H9 (cell line): ENCODE results near the gene ZNF491. TPM values are rescaled to one million over a fixed set of nuclear protein-coding genes. Genes with fewer than 3 reads are reported as not detected.

Source experiments
- DNase-seq: peaks from one replicate; pipeline ENCODE4 v3.0.0-alpha.2; 2017
- H2AFZ ChIP-seq: one replicate; pipeline ENCODE4 v1.6.1; 2013; ENCODE audit warnings: mild to moderate bottlenecking, low read length, control low read depth, moderate library complexity
- H2AK5ac ChIP-seq: 2 replicates; pipeline ENCODE4 v1.6.1; 2013; ENCODE audit warnings: low read length, control low read depth, mixed read lengths; ENCODE audit not compliant: insufficient read length
- H2BK120ac ChIP-seq: one replicate; pipeline ENCODE4 v1.6.1; 2013; ENCODE audit warnings: low read depth, mild to moderate bottlenecking, low read length, control low read depth, inconsistent platforms; ENCODE audit not compliant: poor library complexity, severe bottlenecking
- H2BK12ac ChIP-seq: 2 replicates; pipeline ENCODE4 v1.6.1; 2013; ENCODE audit warnings: low read length, control low read depth, mixed read lengths, low read depth; ENCODE audit not compliant: insufficient read length
- H2BK15ac ChIP-seq: 2 replicates; pipeline ENCODE4 v1.6.1; 2013; ENCODE audit warnings: low read depth, low read length, control low read depth
- H2BK20ac ChIP-seq: one replicate; pipeline ENCODE4 v1.6.1; 2013; ENCODE audit warnings: low read depth, mild to moderate bottlenecking, low read length, control low read depth, inconsistent platforms; ENCODE audit not compliant: poor library complexity, severe bottlenecking
- H2BK5ac ChIP-seq: 2 replicates; pipeline ENCODE4 v1.6.1; 2013; ENCODE audit warnings: low read length, control low read depth, mixed read lengths; ENCODE audit not compliant: insufficient read length
- H3K14ac ChIP-seq: 2 replicates; pipeline ENCODE4 v1.6.1; 2013; ENCODE audit warnings: low read length, control low read depth; ENCODE audit not compliant: insufficient read depth
- H3K18ac ChIP-seq: 2 replicates; pipeline ENCODE4 v1.6.1; 2013; ENCODE audit warnings: low read depth, mild to moderate bottlenecking, mixed read lengths, low read length, control low read depth; ENCODE audit not compliant: insufficient read length
- H3K23ac ChIP-seq: 2 replicates; pipeline ENCODE4 v1.6.1; 2013; ENCODE audit warnings: low read length, control low read depth, mixed read lengths, low read depth; ENCODE audit not compliant: insufficient read length
- H3K23me2 ChIP-seq: 2 replicates; pipeline ENCODE4 v1.6.1; 2013; ENCODE audit warnings: low read depth, mild to moderate bottlenecking, mixed read lengths, low read length, control low read depth; ENCODE audit not compliant: insufficient read length, poor library complexity, severe bottlenecking
- H3K27ac ChIP-seq: 2 replicates; pipeline ENCODE4 v1.5.1; 2013; ENCODE audit warnings: low read length, control low read depth, mixed read lengths, low read depth; ENCODE audit not compliant: insufficient read length
- H3K27me3 ChIP-seq: 2 replicates; pipeline ENCODE4 v1.6.1; 2013; ENCODE audit warnings: low read length, control low read depth, inconsistent platforms; ENCODE audit not compliant: insufficient read depth
- H3K4ac ChIP-seq: 2 replicates; pipeline ENCODE4 v1.6.1; 2013; ENCODE audit warnings: low read depth, mild to moderate bottlenecking, control low read depth, inconsistent platforms, low read length, moderate library complexity
- H3K4me1 ChIP-seq: 2 replicates; pipeline ENCODE4 v1.6.1; 2013; ENCODE audit warnings: low read length, control low read depth, inconsistent platforms; ENCODE audit not compliant: insufficient read depth
- H3K4me2 ChIP-seq: 2 replicates; pipeline ENCODE4 v1.6.1; 2013; ENCODE audit warnings: low read length, control low read depth, mixed read lengths; ENCODE audit not compliant: insufficient read length, insufficient read depth
- H3K56ac ChIP-seq: 2 replicates; pipeline ENCODE4 v1.6.1; 2013; ENCODE audit warnings: low read depth, mild to moderate bottlenecking, mixed read lengths, low read length, control low read depth; ENCODE audit not compliant: insufficient read length
- H3K79me1 ChIP-seq: 2 replicates; pipeline ENCODE4 v1.6.1; 2013; ENCODE audit warnings: low read depth, mild to moderate bottlenecking, moderate library complexity, low read length, control low read depth, inconsistent platforms; ENCODE audit not compliant: insufficient read depth, poor library complexity, severe bottlenecking
- H3K79me2 ChIP-seq: 2 replicates; pipeline ENCODE4 v1.6.1; 2013; ENCODE audit warnings: low read length, control low read depth, inconsistent platforms; ENCODE audit not compliant: insufficient read depth
- H3K9ac ChIP-seq: 2 replicates; pipeline ENCODE4 v1.6.1; 2013; ENCODE audit warnings: low read length, control low read depth, mixed read lengths; ENCODE audit not compliant: insufficient read length; ENCODE audit errors: extremely low read depth
- H3K9me3 ChIP-seq: one replicate; pipeline ENCODE4 v1.6.1; 2013; ENCODE audit warnings: low read depth, low read length, inconsistent platforms; ENCODE audit not compliant: control insufficient read depth
- H3T11ph ChIP-seq: one replicate; pipeline ENCODE4 v1.6.1; 2013; ENCODE audit warnings: mild to moderate bottlenecking, low read length, control low read depth, inconsistent platforms
- H4K20me1 ChIP-seq: one replicate; pipeline ENCODE4 v1.6.1; 2013; ENCODE audit not compliant: control insufficient read depth, insufficient read length, insufficient read depth
- H4K5ac ChIP-seq: 2 replicates; pipeline ENCODE4 v1.6.1; 2013; ENCODE audit warnings: low read depth, mild to moderate bottlenecking, mixed read lengths, low read length, control low read depth; ENCODE audit not compliant: insufficient read length
- H4K8ac ChIP-seq: replicated peaks from 2 replicates; pipeline ENCODE4 v1.6.1; 2013; ENCODE audit warnings: low read length, control low read depth, mixed read lengths, low read depth; ENCODE audit not compliant: insufficient read length
- H4K91ac ChIP-seq: 2 replicates; pipeline ENCODE4 v1.6.1; 2013; ENCODE audit warnings: low read depth, mild to moderate bottlenecking, moderate library complexity, mixed read lengths, low read length, control low read depth; ENCODE audit not compliant: insufficient read length
- H3K27ac Mint-ChIP-seq, 3 experiments: 2 replicates in 2 of 3; 3 replicates in 1 of 3; pipeline ENCODE4 v1.8.0; 2020 to 2021; ENCODE audit warnings: mixed read lengths in 3 of 3, mild to moderate bottlenecking in 1 of 3, moderate library complexity in 1 of 3
- H3K27me3 Mint-ChIP-seq: 2 replicates; pipeline ENCODE4 v1.8.0; 2021; ENCODE audit warnings: low read depth, mild to moderate bottlenecking, moderate library complexity, mixed read lengths
- H3K36me3 Mint-ChIP-seq, 3 experiments: 2 replicates in 2 of 3; 3 replicates in 1 of 3; pipeline ENCODE4 v1.8.0; 2020 to 2021; ENCODE audit warnings: low read depth in 3 of 3, mixed read lengths in 3 of 3; ENCODE audit not compliant: insufficient read depth in 1 of 3
- H3K4me1 Mint-ChIP-seq, 2 experiments: 2 replicates each; pipeline ENCODE4 v1.8.0; 2020; ENCODE audit warnings: mixed read lengths in 2 of 2
- H3K4me3 Mint-ChIP-seq, 2 experiments: 2 replicates in 1 of 2; 3 replicates in 1 of 2; pipeline ENCODE4 v1.8.0; 2020 to 2021; ENCODE audit warnings: mild to moderate bottlenecking in 2 of 2, mixed read lengths in 2 of 2, moderate library complexity in 1 of 2
- H3K9me3 Mint-ChIP-seq, 2 experiments: 2 replicates in 1 of 2; 3 replicates in 1 of 2; pipeline ENCODE4 v1.8.0; 2020; ENCODE audit warnings: mild to moderate bottlenecking in 2 of 2, mixed read lengths in 2 of 2, moderate library complexity in 1 of 2
- CTCF ChIP-seq: fragments of 200-600 bp; sonication (generic); conservative IDR thresholded peaks from 3 replicates; pipeline ENCODE4 v1.8.0; 2021; ENCODE audit warnings: antibody characterized with exemption, mild to moderate bottlenecking
- WGBS: extraction: QIAGEN DNeasy Blood & Tissue Kit; methylation state at CpG from one replicate; pipeline ENCODE4 v1.1.7; 2013; ENCODE audit warnings: missing lambda C conversion rate, low lambda C conversion rate, mixed read lengths; ENCODE audit not compliant: insufficient read length; ENCODE audit errors: extremely low coverage; 5-methylcytosine and 5-hydroxymethylcytosine counted together
- total RNA-seq: library from RNA; stranded (reverse); gene quantifications from 2 replicates; pipeline ENCODE4 v1.2.1, GENCODE V29; 2021

The ZNF491 gene
- total RNA-seq, 1 experiment from 2014 or later, result 0.77 TPM

GRCh38 chr19:11756965-11757364 lies 41.4 kb upstream of the ZNF491 start:
- peaks cover 0 to 4% (median 0%) of the 10 kb centered on the region in 3 experiments; a peak in 1 of 7 replicates for H3K36me3 Mint-ChIP-seq
- no peak overlapping the region for H2BK12ac ChIP-seq
- H3K9me3 ChIP-seq, result peaks cover 11% of the 10 kb centered on the region
- no peak overlapping the region for H3T11ph ChIP-seq
- WGBS, result no CpG with 5 or more reads among the region's 1 CpG
- no peak overlapping the region for H4K91ac ChIP-seq
- H3K4ac ChIP-seq, result no peak overlapping the region
- no peak overlapping the region for H2BK15ac ChIP-seq
- H3K23me2 ChIP-seq, result no peaks in the 10 kb centered on the region
- no peak overlapping the region for H3K56ac ChIP-seq
- no peak overlapping the region for H2BK20ac ChIP-seq
- H3K14ac ChIP-seq, result no peak overlapping the region
- H2AFZ ChIP-seq, result no peak overlapping the region
- no peak overlapping the region for H3K4me3 Mint-ChIP-seq
- no peak overlapping the region for H4K5ac ChIP-seq
- no peak overlapping the region for H3K27ac Mint-ChIP-seq
- H3K9ac ChIP-seq, result no peak overlapping the region
- no peak overlapping the region for H2BK5ac ChIP-seq
- no peak overlapping the region for H3K18ac ChIP-seq
- no peak overlapping the region for H2AK5ac ChIP-seq
- no peaks in the 10 kb centered on the region for H4K20me1 ChIP-seq
- H2BK120ac ChIP-seq, result no peak overlapping the region
- H3K9me3 Mint-ChIP-seq, result peaks cover 48 to 56% of the 10 kb centered on the region in 2 experiments
- H3K79me2 ChIP-seq, result no peaks in the 10 kb centered on the region
- no peak overlapping the region for H3K4me2 ChIP-seq
- no peak overlapping the region for H4K8ac ChIP-seq
- no peak overlapping the region for H3K23ac ChIP-seq
- H3K27me3 ChIP-seq, result no peaks in the 10 kb centered on the region
- no peak for TF ChIP-seq CTCF
- no peak overlapping the region for H3K27ac ChIP-seq
- no peaks in the 10 kb centered on the region for H3K4me1 ChIP-seq
- H3K79me1 ChIP-seq, result no peaks in the 10 kb centered on the region
- no peaks in the 10 kb centered on the region for H3K4me1 Mint-ChIP-seq
- DNase-seq, result no peak
- peaks cover 31% of the 10 kb centered on the region for H3K27me3 Mint-ChIP-seq
